Dedifferentiated amniotic fluid mesenchymal stem cell (primary cell): Measurements from ENCODE around the gene PLCB4.

ENCODE experiments used
- DNase-seq: peaks from one replicate; pipeline ENCODE4 v3.0.0-alpha.2; 2016; ENCODE audit errors: extremely low spot score

The PLCB4 gene

GRCh38 chr20:9177278-9177677, 108.4 kb downstream of the PLCB4 start:
- DNase-seq: no peak

DNA sequence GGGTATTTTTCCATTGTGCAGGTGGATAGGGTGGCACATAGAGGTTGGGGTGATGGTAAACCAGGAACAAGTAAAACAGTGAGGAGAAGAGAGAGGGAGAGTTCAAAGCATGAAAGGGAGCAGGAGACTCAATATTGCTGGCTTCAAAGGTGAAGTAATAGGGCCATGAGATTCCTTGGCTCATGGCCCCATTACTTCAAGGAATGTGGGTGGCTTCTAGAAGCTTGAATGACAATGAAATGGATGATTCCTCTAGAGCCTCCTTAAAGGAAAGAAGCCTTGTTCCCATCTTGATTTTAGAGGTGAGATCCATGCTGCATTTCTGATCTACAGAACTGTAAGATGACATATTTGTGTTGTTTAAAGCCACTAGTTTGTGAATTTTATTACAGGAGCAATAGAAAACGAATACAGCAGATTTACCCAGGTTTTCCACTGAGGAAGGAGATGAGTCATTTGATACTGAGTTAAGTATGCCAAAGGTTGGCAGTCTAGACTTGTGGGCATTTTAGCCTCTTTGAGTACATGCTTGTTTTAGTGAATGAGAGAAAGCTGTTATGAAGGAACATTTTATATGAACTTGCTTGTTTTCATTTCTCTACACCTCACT, 110.4 kb downstream of the PLCB4 start:
- no peak for DNase-seq

DNA sequence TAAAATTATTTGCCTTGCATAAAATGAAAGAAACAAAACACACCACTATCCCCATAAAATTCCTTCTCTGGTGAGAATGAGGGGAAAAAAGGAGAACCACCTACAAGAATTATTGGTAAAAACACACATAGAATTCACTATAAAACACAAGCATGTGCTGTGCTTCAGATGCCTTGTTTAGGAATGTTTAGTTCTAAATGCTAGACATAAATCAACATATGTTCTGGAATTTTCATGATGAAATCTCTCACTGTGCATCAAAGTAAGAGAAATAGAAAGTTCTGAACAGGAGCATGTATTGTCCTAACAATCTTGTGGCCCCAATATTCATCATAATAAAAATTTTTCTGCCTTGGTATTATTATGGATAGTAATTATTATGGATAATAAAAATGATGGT, 111.0 kb downstream of the PLCB4 start:
- no peak for DNase-seq

GRCh38 chr20:9180481-9181257, 111.8 kb downstream of the PLCB4 start:
- DNase-seq: no peak

GRCh38 chr20:9185511-9185910, 116.6 kb downstream of the PLCB4 start:
- no peak for DNase-seq

- DNase-seq: no peak
These were observed 117.5 kb downstream of the PLCB4 start for GRCh38 chr20:9186396-9186795.

GRCh38 chr20:9195031-9195430, 126.1 kb downstream of the PLCB4 start:
- no peak for DNase-seq

GRCh38 chr20:9196110-9196509, 127.2 kb downstream of the PLCB4 start:
- no peak for DNase-seq

DNA sequence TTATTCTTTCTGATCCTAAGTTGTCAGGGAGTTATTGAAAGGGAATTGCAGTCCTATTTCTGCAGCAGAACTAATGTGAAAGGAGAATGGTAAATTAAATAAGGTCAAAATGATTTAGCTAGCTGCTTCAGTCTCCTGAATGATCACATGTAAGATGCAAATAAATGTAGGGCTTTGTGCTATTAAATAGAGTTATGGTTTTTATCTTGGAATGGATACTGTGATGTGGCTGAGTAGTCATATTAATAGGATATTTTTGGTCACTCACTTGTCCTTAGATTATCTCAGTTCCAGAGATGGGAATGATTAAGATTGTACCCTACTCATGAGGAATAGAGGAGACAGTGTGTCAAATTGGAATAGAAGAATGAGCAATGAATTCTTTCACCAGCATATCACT, 129.6 kb downstream of the PLCB4 start:
- no peak for DNase-seq

- no peak for DNase-seq
These were observed 131.3 kb downstream of the PLCB4 start for GRCh38 chr20:9200196-9200595.

- DNase-seq: no peak
These were observed 131.7 kb downstream of the PLCB4 start for GRCh38 chr20:9200620-9201019.

- no peak for DNase-seq
These were observed 133.7 kb downstream of the PLCB4 start for GRCh38 chr20:9202420-9203080.

GRCh38 chr20:9203081-9203447, 134.2 kb downstream of the PLCB4 start:
- DNase-seq: no peak

GRCh38 chr20:9204979-9205378, 136.1 kb downstream of the PLCB4 start:
- no peak for DNase-seq

GRCh38 chr20:9206486-9206885, 137.6 kb downstream of the PLCB4 start:
- no peak for DNase-seq

GRCh38 chr20:9207253-9207652, 138.4 kb downstream of the PLCB4 start:
- no peak for DNase-seq

GRCh38 chr20:9210356-9210755, 141.5 kb downstream of the PLCB4 start:
- DNase-seq: no peak

- no peak for DNase-seq
These were observed 142.3 kb downstream of the PLCB4 start for GRCh38 chr20:9211016-9211760.

- DNase-seq: no peak
These were observed 143.8 kb downstream of the PLCB4 start for GRCh38 chr20:9212735-9213134.

GRCh38 chr20:9214685-9215084, 145.8 kb downstream of the PLCB4 start:
- DNase-seq: peak; percentile 87

DNA sequence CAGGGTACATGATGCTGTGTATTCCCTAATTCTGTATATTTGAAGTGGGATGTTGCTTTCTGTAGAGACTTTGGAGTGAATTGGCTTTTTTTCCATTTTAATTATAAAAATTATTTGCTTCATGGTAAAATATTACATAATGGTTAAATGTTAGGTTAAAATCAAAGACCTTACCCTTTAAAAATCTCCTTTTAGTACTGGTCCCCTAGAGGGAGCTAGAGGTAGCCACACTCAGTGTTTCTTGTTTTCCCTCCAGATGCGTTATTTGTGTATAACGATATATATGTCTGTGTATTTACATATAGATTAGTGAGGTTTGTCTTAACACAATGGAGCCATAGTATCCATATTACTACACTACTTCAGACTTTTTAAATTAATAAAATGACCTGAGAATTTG, 146.7 kb downstream of the PLCB4 start:
- DNase-seq: no peak

DNA sequence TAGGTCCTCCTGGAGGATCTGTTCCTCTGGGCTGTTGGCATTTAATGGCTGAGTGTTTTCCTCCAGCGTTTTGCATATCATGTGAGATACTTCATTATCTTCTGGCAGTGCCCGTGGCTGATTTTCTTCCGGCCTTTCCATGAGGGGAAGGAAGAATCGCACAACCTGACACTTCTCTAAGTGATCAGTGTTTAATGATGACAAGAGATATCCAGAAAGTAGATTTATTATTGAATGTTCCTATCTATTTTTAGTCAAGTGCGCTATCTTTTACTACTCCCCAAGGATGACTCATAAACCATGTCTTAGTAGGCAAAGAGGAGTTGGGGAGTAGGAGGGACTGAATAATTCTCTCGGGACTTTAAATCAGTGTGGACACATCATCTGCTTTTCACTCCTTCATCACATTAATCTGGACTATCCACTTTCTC, 149.7 kb downstream of the PLCB4 start:
- no peak for DNase-seq
